WTC11 (cell line): ENCODE results near the gene LFNG. TPM values are rescaled to one million over a fixed set of nuclear protein-coding genes. Genes with fewer than 3 reads are reported as not detected.

Source experiments
- ATAC-seq: fragments of 200-7000 bp; cut with Tn5 transposase; 2 replicates; pipeline ENCODE4 v1.10.0; 2021; ENCODE audit warnings: mild to moderate bottlenecking, moderate library complexity
- CTCF ChIA-PET: fragments of 300-600 bp; sonication (Branson Sonifier 250); formaldehyde crosslinking; loops from one replicate; lab custom pipeline; 2021; ENCODE audit warnings: antibody characterized with exemption; lab: Charles Lee
- POLR2A ChIA-PET: fragments of 350-600 bp; sonication (Branson Sonifier 250); formaldehyde crosslinking; loops from one replicate; lab custom pipeline; 2021; ENCODE audit warnings: antibody characterized with exemption; lab: Charles Lee
- DNase-seq: peaks from one replicate; pipeline ENCODE4 v3.0.0; 2021; ENCODE audit warnings: low spot score
- H3K27ac Mint-ChIP-seq: 2 replicates; pipeline ENCODE4 v1.8.0; 2021; ENCODE audit warnings: mixed read lengths
- H3K27me3 Mint-ChIP-seq: 2 replicates; pipeline ENCODE4 v1.8.0; 2021; ENCODE audit warnings: low read depth, mild to moderate bottlenecking, moderate library complexity, mixed read lengths
- H3K36me3 Mint-ChIP-seq: 2 replicates; pipeline ENCODE4 v1.8.0; 2021; ENCODE audit warnings: mixed read lengths
- H3K4me1 Mint-ChIP-seq: 2 replicates; pipeline ENCODE4 v1.8.0; 2022; ENCODE audit warnings: mixed read lengths
- H3K4me3 Mint-ChIP-seq: 2 replicates; pipeline ENCODE4 v1.8.0; 2021; ENCODE audit warnings: mild to moderate bottlenecking, moderate library complexity, mixed read lengths
- H3K9me3 Mint-ChIP-seq: 2 replicates; pipeline ENCODE4 v1.8.0; 2021; ENCODE audit warnings: mixed read lengths
- ATF6 ChIP-seq: sonication (generic); formaldehyde crosslinking; IDR thresholded peaks from 2 replicates; pipeline ENCODE4 v1.8.1; 2023; ENCODE audit warnings: mild to moderate bottlenecking, missing genetic modification reagents
- CTCF ChIP-seq: fragments of 200-600 bp; IDR thresholded peaks from 2 replicates; pipeline ENCODE4 v1.8.0; 2022; ENCODE audit warnings: antibody characterized with exemption
- FOXP4 ChIP-seq: sonication (generic); formaldehyde crosslinking; IDR thresholded peaks from 2 replicates; pipeline ENCODE4 v1.8.0; 2022; ENCODE audit warnings: mild to moderate bottlenecking, missing genetic modification reagents
- GABPB1 ChIP-seq: sonication (generic); formaldehyde crosslinking; IDR thresholded peaks from 2 replicates; pipeline ENCODE4 v1.8.1; 2023; ENCODE audit warnings: mild to moderate bottlenecking, missing genetic modification reagents
- KAT7 ChIP-seq: sonication (generic); formaldehyde crosslinking; IDR thresholded peaks from 2 replicates; pipeline ENCODE4 v1.8.1; 2023; ENCODE audit warnings: missing genetic modification reagents, mild to moderate bottlenecking, borderline replicate concordance
- SMAD3 ChIP-seq: sonication (generic); formaldehyde crosslinking; IDR thresholded peaks from 2 replicates; pipeline ENCODE4 v1.8.0; 2022; ENCODE audit warnings: missing genetic modification reagents, mild to moderate bottlenecking, borderline replicate concordance
- SOX15 ChIP-seq: fragments of 250-450 bp; sonication (Bioruptor Pico); IDR thresholded peaks from 2 replicates; pipeline ENCODE4 v1.9.0; 2021; ENCODE audit warnings: mild to moderate bottlenecking
- SP1 ChIP-seq: sonication (generic); formaldehyde crosslinking; conservative IDR thresholded peaks from 2 replicates; pipeline ENCODE4 v1.8.1; 2022; ENCODE audit warnings: missing genetic modification reagents
- STAT6 ChIP-seq: sonication (generic); formaldehyde crosslinking; conservative IDR thresholded peaks from 2 replicates; pipeline ENCODE4 v1.8.1; 2023; ENCODE audit warnings: mild to moderate bottlenecking, low read depth, missing genetic modification reagents, moderate library complexity
- ZNF232 ChIP-seq: sonication (generic); formaldehyde crosslinking; IDR thresholded peaks from 2 replicates; pipeline ENCODE4 v1.8.0; 2022; ENCODE audit warnings: mild to moderate bottlenecking, missing genetic modification reagents
- ZNF281 ChIP-seq: sonication (generic); formaldehyde crosslinking; IDR thresholded peaks from 2 replicates; pipeline ENCODE4 v1.8.0; 2023; ENCODE audit warnings: mild to moderate bottlenecking, missing genetic modification reagents
- total RNA-seq: library from RNA; stranded (reverse); gene quantifications from 3 replicates; pipeline ENCODE4 v1.2.3, GENCODE V29; 2021
- TF ChIP-seq, protein P1 (sequence below): sonication (generic); formaldehyde crosslinking; IDR thresholded peaks from 2 replicates; pipeline ENCODE4 v1.8.0; 2023; ENCODE audit warnings: missing genetic modification reagents

The LFNG gene
- total RNA-seq, 1 experiment from 2014 or later = 29.4 TPM

DNA sequence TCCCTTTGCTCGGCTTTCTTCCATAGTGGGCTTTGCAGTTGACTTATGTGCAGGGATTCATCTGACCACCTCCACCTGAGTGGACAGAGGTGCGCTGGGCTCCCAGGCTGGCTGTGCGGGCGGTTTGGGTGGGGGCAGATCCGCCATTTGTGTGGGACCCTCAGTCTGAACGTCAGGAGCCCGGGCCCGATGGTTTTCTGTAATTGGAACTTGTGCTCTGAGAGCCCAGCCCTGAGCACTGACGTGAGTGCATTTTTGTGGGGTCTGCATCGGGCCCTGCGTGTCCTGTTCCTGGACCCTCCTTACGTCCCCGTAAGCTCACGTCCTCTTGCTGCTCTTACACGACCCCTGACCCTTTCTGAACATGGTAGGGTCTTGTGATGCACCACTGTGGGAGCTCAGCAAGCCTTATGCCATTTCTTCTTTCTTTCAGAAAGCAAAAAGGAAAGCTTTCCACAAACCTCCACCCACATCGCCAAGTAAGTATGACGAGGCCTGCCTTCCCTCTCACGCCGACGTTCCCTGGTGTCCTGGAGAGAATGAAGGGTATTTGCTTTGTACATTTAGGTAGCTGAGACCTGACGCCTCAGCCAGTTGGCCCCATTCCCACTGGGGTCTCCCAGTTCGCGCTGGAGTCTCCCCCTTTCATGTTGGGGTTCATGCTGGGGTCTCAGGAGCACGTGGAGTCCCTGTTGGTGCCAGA, 49.1 kb downstream of the LFNG start:
- POLR2A ChIA-PET = no interaction called here
- no peak for TF ChIP-seq SP1
- TF ChIP-seq, protein P1, sequence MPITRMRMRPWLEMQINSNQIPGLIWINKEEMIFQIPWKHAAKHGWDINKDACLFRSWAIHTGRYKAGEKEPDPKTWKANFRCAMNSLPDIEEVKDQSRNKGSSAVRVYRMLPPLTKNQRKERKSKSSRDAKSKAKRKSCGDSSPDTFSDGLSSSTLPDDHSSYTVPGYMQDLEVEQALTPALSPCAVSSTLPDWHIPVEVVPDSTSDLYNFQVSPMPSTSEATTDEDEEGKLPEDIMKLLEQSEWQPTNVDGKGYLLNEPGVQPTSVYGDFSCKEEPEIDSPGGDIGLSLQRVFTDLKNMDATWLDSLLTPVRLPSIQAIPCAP = no peak
- TF ChIP-seq ZNF232 (CRISPR knock-in tag) = no peak
- TF ChIP-seq ATF6 (CRISPR knock-in tag) = no peak
- no peak for TF ChIP-seq KAT7 (CRISPR knock-in tag)
- TF ChIP-seq GABPB1 (CRISPR knock-in tag) = no peak
- no peak for TF ChIP-seq SMAD3
- TF ChIP-seq ZNF281 (CRISPR knock-in tag) = no peak
- no peak for TF ChIP-seq CTCF
- TF ChIP-seq FOXP4 (CRISPR knock-in tag) = no peak
- TF ChIP-seq SOX15 (CRISPR knock-in tag) = no peak
- TF ChIP-seq STAT6 (CRISPR knock-in tag) = no peak
- TF ChIP-seq, all 79 proteins: peak for 0
- Mint-ChIP-seq H3K4me3 (no peak overlapping the region), H3K9me3 (no peaks in the 10 kb centered on the region), H3K27me3 (no peaks in the 10 kb centered on the region), H3K27ac (no peak overlapping the region), H3K4me1 (peaks cover 9% of the 10 kb centered on the region), H3K36me3 (no peaks in the 10 kb centered on the region)
- CTCF ChIA-PET = interaction anchor here (0.5 to 2.4 kb wide), 7 partner anchors 11 to 162 kb away, joined by 3 to 26 read pairs (median 5); partner anchors contain the start of gene TTYH3
- ATAC-seq (no peak), DNase-seq (no peak)
